WERI-Rb-1 (cell line): ENCODE data around the gene MBD5.

ENCODE experiments used
- DNase-seq: peaks from one replicate; pipeline ENCODE4 v3.0.0-alpha.2; 2020
- H3K27ac ChIP-seq: fragments of 250-450 bp; sonication (Bioruptor Pico); 2 replicates; pipeline ENCODE4 v1.5.1; 2020; ENCODE audit warnings: mild to moderate bottlenecking, moderate library complexity
- H3K27me3 ChIP-seq: fragments of 250-450 bp; sonication (Bioruptor Pico); 2 replicates; pipeline ENCODE4 v1.5.1; 2021; ENCODE audit warnings: mild to moderate bottlenecking, low read depth, moderate library complexity; ENCODE audit not compliant: insufficient read depth, severe bottlenecking
- H3K36me3 ChIP-seq: fragments of 250-450 bp; sonication (Bioruptor Pico); 2 replicates; pipeline ENCODE4 v1.5.1; 2020; ENCODE audit warnings: mild to moderate bottlenecking, moderate library complexity
- H3K4me3 ChIP-seq: 2 replicates; pipeline ENCODE4 v1.5.1; 2011; ENCODE audit warnings: low read depth, mild to moderate bottlenecking, control low read depth, low read length
- H3K9me3 ChIP-seq: fragments of 250-450 bp; sonication (Bioruptor Pico); 2 replicates; pipeline ENCODE4 v1.5.1; 2021; ENCODE audit warnings: mild to moderate bottlenecking, moderate library complexity; ENCODE audit not compliant: severe bottlenecking
- TF ChIP-seq, protein P1 (sequence below): IDR thresholded peaks from 2 replicates; pipeline ENCODE4 v1.5.1; 2011; ENCODE audit warnings: low read depth, mild to moderate bottlenecking, control low read depth, inconsistent platforms, low read length

The MBD5 gene

DNA sequence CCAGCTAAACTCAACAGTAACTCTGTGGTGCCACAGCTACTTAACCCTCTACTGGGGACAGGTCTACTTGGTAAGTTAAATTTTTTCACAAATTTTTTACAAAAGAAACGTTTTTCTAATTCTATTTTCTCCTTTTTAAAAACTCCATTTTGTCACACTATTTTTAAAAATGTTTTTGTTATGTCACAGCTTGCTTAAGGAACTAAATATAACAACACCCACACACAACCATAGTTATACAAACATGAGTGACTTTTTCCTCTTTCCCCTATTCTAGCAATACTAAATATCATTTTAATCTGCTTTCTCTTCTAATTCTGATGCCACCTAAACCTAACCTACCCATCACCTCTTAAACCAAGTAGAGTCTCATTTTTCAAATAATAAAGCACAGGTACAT lies 463.2 kb downstream of the MBD5 start:
- Histone ChIP-seq H3K27ac (no peak overlapping the region), H3K4me3 (no peak overlapping the region), H3K36me3 (no peaks in the 10 kb centered on the region), H3K27me3 (no peaks in the 10 kb centered on the region), H3K9me3 (no peaks in the 10 kb centered on the region)
- DNase-seq, result no peak
- TF ChIP-seq, protein P1, sequence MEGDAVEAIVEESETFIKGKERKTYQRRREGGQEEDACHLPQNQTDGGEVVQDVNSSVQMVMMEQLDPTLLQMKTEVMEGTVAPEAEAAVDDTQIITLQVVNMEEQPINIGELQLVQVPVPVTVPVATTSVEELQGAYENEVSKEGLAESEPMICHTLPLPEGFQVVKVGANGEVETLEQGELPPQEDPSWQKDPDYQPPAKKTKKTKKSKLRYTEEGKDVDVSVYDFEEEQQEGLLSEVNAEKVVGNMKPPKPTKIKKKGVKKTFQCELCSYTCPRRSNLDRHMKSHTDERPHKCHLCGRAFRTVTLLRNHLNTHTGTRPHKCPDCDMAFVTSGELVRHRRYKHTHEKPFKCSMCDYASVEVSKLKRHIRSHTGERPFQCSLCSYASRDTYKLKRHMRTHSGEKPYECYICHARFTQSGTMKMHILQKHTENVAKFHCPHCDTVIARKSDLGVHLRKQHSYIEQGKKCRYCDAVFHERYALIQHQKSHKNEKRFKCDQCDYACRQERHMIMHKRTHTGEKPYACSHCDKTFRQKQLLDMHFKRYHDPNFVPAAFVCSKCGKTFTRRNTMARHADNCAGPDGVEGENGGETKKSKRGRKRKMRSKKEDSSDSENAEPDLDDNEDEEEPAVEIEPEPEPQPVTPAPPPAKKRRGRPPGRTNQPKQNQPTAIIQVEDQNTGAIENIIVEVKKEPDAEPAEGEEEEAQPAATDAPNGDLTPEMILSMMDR, result no peak

DNA sequence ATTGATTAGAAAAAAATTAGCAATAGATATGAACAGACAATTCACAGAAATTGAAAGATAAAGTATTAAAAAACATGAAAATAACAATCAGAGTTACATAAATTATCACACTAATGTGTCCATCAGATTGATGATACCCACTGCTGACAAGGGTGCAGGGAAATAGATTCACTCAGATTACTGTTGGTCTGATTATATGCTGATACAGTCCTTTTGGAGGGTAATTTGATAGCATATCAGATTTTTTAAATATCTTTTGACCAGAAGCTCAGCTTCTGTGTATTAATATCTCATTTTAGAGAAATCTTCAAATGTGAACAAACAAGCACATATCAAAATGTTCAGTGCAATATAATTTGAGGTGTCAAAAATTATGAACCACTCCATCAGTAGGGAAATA lies 465.8 kb downstream of the MBD5 start:
- no peak for DNase-seq
- H3K27me3 ChIP-seq, result no peaks in the 10 kb centered on the region
- TF ChIP-seq, protein P1, result no peak
- H3K4me3 ChIP-seq, result no peak overlapping the region
- H3K9me3 ChIP-seq, result no peaks in the 10 kb centered on the region
- no peak overlapping the region for H3K27ac ChIP-seq
- no peaks in the 10 kb centered on the region for H3K36me3 ChIP-seq

DNA sequence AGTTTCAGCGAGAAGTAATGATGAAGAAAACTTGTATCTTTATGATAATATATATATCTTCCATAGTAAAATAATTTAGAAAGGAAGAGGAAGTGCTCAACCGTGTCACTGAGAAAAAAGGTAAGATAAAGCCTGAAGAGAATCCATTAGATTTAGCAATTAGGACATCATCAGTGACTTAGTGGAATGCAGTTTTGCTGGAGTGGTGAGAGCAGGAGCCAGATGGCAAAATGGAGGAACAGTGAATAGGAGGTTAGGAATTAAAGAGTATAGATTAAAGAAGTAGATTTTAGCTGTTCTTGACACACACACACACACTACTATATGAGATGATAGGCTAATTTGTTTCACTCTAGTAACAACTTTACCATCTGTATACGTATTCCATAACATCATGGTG lies 466.5 kb downstream of the MBD5 start:
- DNase-seq, result no peak
- no peak overlapping the region for H3K4me3 ChIP-seq
- no peaks in the 10 kb centered on the region for H3K9me3 ChIP-seq
- TF ChIP-seq, protein P1, result no peak
- no peaks in the 10 kb centered on the region for H3K36me3 ChIP-seq
- no peak overlapping the region for H3K27ac ChIP-seq
- no peaks in the 10 kb centered on the region for H3K27me3 ChIP-seq

DNA sequence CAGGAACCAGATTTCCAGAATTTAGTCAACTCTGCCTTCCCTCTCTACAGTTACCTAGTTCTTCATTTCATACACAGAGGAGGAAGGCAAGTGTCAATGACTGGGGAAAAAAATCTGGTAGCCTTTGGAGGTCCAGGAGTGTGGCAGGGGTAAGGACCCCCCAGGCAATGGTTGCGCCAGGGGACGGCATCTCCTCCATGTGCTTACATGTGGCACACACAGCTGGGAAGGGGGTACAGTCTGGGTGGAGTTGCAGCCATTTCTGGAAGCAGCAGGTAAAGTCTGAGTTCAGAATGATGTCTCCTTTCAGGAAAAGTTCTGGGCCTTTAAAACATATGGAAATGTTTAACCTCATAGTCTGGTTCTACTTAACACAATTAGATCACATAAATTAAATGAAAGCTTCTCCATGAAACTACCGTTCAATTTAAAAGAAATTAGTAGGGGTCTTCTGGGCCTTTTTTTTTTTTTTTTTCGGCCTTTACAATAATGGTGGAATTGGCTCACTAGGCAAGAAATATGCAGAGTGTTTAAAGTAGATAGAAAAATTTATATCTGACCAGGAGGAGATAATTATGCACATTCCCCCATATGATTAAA lies 470.0 kb downstream of the MBD5 start:
- H3K27me3 ChIP-seq, result no peaks in the 10 kb centered on the region
- no peak overlapping the region for H3K27ac ChIP-seq
- TF ChIP-seq, protein P1, result no peak
- H3K9me3 ChIP-seq, result no peaks in the 10 kb centered on the region
- H3K4me3 ChIP-seq, result no peak overlapping the region
- no peaks in the 10 kb centered on the region for H3K36me3 ChIP-seq
- no peak for DNase-seq

DNA sequence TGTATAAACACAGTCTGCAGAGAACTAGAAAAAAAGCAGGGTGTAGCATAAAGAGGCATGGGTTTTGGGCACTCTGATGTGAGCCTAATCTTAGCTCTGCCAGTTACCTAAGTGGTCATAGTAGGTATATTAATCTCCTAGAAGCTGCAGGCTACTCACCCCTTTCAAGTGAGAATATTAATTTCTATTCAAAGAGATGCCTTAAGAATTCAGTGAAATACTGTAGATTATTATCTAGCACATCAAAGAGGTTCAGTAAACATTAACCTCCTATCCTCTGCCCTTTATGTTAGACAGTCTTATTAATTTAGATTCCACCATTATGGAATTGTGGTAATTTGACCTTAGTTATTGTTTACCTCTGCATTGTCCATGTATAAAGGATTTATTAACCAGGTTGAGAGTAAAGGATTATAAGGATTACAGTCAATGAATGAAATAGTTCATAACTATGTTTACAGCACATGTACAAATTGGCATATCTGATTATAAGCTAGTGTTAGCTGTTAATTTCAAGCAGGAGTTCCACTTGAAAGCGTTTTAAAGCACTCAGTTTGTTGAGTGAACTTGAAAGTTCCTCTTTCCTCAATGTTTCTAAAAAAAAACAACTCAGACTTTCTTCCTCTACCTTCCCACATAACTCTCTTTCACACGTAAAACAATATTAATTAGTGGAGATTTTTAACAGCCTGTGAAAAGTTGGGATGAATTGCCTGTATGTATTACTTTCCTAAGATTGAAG lies 473.1 kb downstream of the MBD5 start:
- H3K27ac ChIP-seq, result no peak overlapping the region
- H3K36me3 ChIP-seq, result no peaks in the 10 kb centered on the region
- H3K27me3 ChIP-seq, result no peaks in the 10 kb centered on the region
- H3K4me3 ChIP-seq, result no peak overlapping the region
- TF ChIP-seq, protein P1, result no peak
- no peak for DNase-seq
- H3K9me3 ChIP-seq, result no peaks in the 10 kb centered on the region

DNA sequence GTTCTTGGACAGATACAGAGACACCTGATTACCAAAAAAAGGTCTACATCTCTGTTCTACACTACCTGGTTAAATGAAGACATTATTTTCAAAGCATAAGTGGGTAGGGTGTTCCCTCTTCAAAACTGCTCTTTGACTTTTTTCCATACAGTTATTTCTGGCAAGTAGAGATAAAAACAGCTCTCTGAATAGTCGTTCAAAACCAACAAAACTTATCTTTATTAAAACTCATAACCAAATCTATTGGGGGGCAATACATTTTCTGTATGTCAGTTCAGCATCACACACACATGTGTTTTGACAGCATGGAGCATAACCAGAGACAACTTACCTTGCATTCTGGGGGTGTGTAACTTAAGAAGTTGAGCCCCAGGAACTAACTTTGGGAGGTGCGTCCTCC lies 474.7 kb downstream of the MBD5 start:
- H3K4me3 ChIP-seq, result no peak overlapping the region
- no peaks in the 10 kb centered on the region for H3K27me3 ChIP-seq
- no peaks in the 10 kb centered on the region for H3K9me3 ChIP-seq
- TF ChIP-seq, protein P1, result no peak
- H3K36me3 ChIP-seq, result no peaks in the 10 kb centered on the region
- DNase-seq, result no peak
- H3K27ac ChIP-seq, result no peak overlapping the region
